T-cell (primary cell): ENCODE results near the gene AGAP6. TPM values are rescaled to one million over a fixed set of nuclear protein-coding genes. Genes with fewer than 3 reads are reported as not detected.
A peak's percentile ranks its signal among the peaks of the same experiment; 100 is the strongest.
"Not testable (repeated sequence)": the region's sequence is repeated elsewhere in the genome, so short reads cannot be mapped to it uniquely, and the experiment has no call there.

ENCODE experiments used
- ATAC-seq, 4 experiments: fragments of 200-7000 bp in 3 of 4; fragments of 150-1000 bp in 1 of 4; cut with Tn5 transposase; replicated peaks in 1 of 4; 1 replicate in 3 of 4; 2 replicates in 1 of 4; pipeline ENCODE4 v1.10.0; 2021; ENCODE audit warnings: moderate library complexity in 3 of 4, mild to moderate bottlenecking in 2 of 4, moderate number of reproducible peaks in 1 of 4
- CTCF ChIA-PET, 2 donors: fragments of 300-600 bp; sonication (Branson Sonifier 250); formaldehyde crosslinking; loops; one replicate each; lab custom pipeline; 2022; ENCODE audit warnings: antibody characterized with exemption in 2 of 2; lab: Charles Lee
- POLR2A ChIA-PET, 2 donors: fragments of 300-600 bp; sonication (Branson Sonifier 250); formaldehyde crosslinking; loops; one replicate each; lab custom pipeline; 2022; ENCODE audit warnings: antibody characterized with exemption in 2 of 2; lab: Charles Lee
- DNase-seq, 35 experiments: peaks; one replicate each; pipeline versions ENCODE4 v3.0.0 to v3.0.0-alpha.2; 2013 to 2023
- H3K27ac ChIP-seq: one replicate; pipeline ENCODE4 v1.5.1; 2013; ENCODE audit warnings: low read length
- H3K27me3 ChIP-seq, 2 experiments: replicated peaks in 1 of 2; 1 replicate in 1 of 2; 2 replicates in 1 of 2; pipeline versions ENCODE4 v1.6.1 to v1.7.0; 2013; ENCODE audit warnings: low read length in 1 of 2, mixed read lengths in 1 of 2; ENCODE audit not compliant: control insufficient read depth in 2 of 2, insufficient read depth in 2 of 2; ENCODE audit errors: extremely low read depth in 1 of 2
- H3K36me3 ChIP-seq, 2 donors: 1 replicate in 1 of 2; 2 replicates in 1 of 2; pipeline versions ENCODE4 v1.6.1 to v1.7.0; 2013; ENCODE audit warnings: low read length in 1 of 2; ENCODE audit not compliant: control insufficient read depth in 2 of 2, insufficient read depth in 1 of 2; ENCODE audit errors: extremely low read depth in 1 of 2
- H3K4me1 ChIP-seq, 2 experiments: 1 replicate in 1 of 2; 2 replicates in 1 of 2; pipeline versions ENCODE4 v1.6.1 to v1.7.0; 2013; ENCODE audit warnings: low read length in 2 of 2, mixed read lengths in 1 of 2; ENCODE audit not compliant: insufficient read depth in 2 of 2, control insufficient read depth in 1 of 2; ENCODE audit errors: extremely low read depth in 1 of 2
- H3K4me3 ChIP-seq, 2 donors: 1 replicate in 1 of 2; 2 replicates in 1 of 2; pipeline versions ENCODE4 v1.5.1 to v1.7.0; 2013; ENCODE audit warnings: mild to moderate bottlenecking in 2 of 2, low read length in 1 of 2, moderate library complexity in 1 of 2; ENCODE audit not compliant: control insufficient read depth in 1 of 2; ENCODE audit errors: extremely low read depth in 1 of 2
- H3K9me3 ChIP-seq: 2 replicates; pipeline ENCODE4 v1.7.0; 2013
- H3K27ac Mint-ChIP-seq, 2 donors: one replicate each; pipeline ENCODE4 v1.8.0; 2020 to 2021; ENCODE audit warnings: mild to moderate bottlenecking in 2 of 2, mixed read lengths in 2 of 2
- H3K27me3 Mint-ChIP-seq, 2 donors: one replicate each; pipeline ENCODE4 v1.8.0; 2021 to 2022; ENCODE audit warnings: mixed read lengths in 2 of 2
- H3K36me3 Mint-ChIP-seq: one replicate; pipeline ENCODE4 v1.8.0; 2021; ENCODE audit warnings: mixed read lengths
- H3K4me1 Mint-ChIP-seq, 3 donors: one replicate each; pipeline ENCODE4 v1.8.0; 2020 to 2022; ENCODE audit warnings: mixed read lengths in 3 of 3, mild to moderate bottlenecking in 1 of 3
- H3K4me3 Mint-ChIP-seq, 3 donors: one replicate each; pipeline ENCODE4 v1.8.0; 2020 to 2022; ENCODE audit warnings: mild to moderate bottlenecking in 3 of 3, mixed read lengths in 3 of 3, moderate library complexity in 3 of 3
- H3K9me3 Mint-ChIP-seq, 3 donors: one replicate each; pipeline ENCODE4 v1.8.0; 2020 to 2022; ENCODE audit warnings: mixed read lengths in 3 of 3
- WGBS: methylation state at CpG from one replicate; pipeline ENCODE4 v1.1.5; 2013; ENCODE audit warnings: missing lambda C conversion rate; ENCODE audit not compliant: insufficient coverage; 5-methylcytosine and 5-hydroxymethylcytosine counted together
- total RNA-seq, 35 experiments: library from RNA in 6 of 35; stranded (reverse) in 6 of 35; fragments of 120-200 nt in 1 of 35; gene quantifications; one replicate each; pipeline versions ENCODE4 v1.2.1 to v1.2.4 and lab custom pipeline; 2013 to 2026

Gene AGAP6
- total RNA-seq, 5 donors from 2014 or later (not counting 1 experiment from before 2014, with no cell fraction given): 14.6 to 29.0 (median 21.9) TPM

- Mint-ChIP-seq H3K27ac (no peak overlapping the region), H3K9me3 (no peaks in the 10 kb centered on the region)
These were observed 56.9 kb downstream of the AGAP6 start for GRCh38 chr10:50044941-50045664.

GRCh38 chr10:50046457-50046856 is 58.3 kb downstream of the AGAP6 start:
- CTCF ChIA-PET, ATAC-seq, H3K36me3 Mint-ChIP-seq, H3K9me3 ChIP-seq, H3K27me3 ChIP-seq, H3K27me3 Mint-ChIP-seq, H3K4me1 Mint-ChIP-seq, H3K4me3 Mint-ChIP-seq, H3K9me3 Mint-ChIP-seq, DNase-seq, H3K4me3 ChIP-seq, H3K27ac Mint-ChIP-seq, H3K4me1 ChIP-seq, H3K27ac ChIP-seq, POLR2A ChIA-PET, H3K36me3 ChIP-seq: not testable (repeated sequence)
- WGBS: 100% methylated on average over 1 of the region's 9 CpGs

More at GRCh38 chr10:50044941-50045664, 56.9 kb downstream of the AGAP6 start:
- no peaks in the 10 kb centered on the region for H3K27me3 Mint-ChIP-seq
- no peak overlapping the region for H3K4me3 Mint-ChIP-seq
- H3K4me3 ChIP-seq: no peak overlapping the region
- H3K27ac ChIP-seq: no peak overlapping the region
- no peaks in the 10 kb centered on the region for H3K27me3 ChIP-seq
- H3K4me1 Mint-ChIP-seq: peaks cover 0 to 9% (median 2%) of the 10 kb centered on the region in 3 donors
- POLR2A ChIA-PET: no interaction called here
- CTCF ChIA-PET: interaction anchor here in 1 of 2 donors (0.7 kb wide), 2 partner anchors 400 to 1681 kb away, joined by 4 read pairs; no protein-coding TSS in a partner anchor
- no peaks in the 10 kb centered on the region for H3K36me3 ChIP-seq
- no peaks in the 10 kb centered on the region for H3K9me3 ChIP-seq
- no peaks in the 10 kb centered on the region for H3K4me1 ChIP-seq
- ATAC-seq (no peak), DNase-seq (no peak)
- peaks cover 3% of the 10 kb centered on the region for H3K36me3 Mint-ChIP-seq
- 79% methylated on average over 3 of the region's 5 CpGs for WGBS

GRCh38 chr10:50047594-50047993 is 59.4 kb downstream of the AGAP6 start:
- DNase-seq, POLR2A ChIA-PET, H3K36me3 ChIP-seq, H3K27me3 ChIP-seq, H3K4me3 ChIP-seq, CTCF ChIA-PET, H3K9me3 ChIP-seq, H3K27me3 Mint-ChIP-seq, H3K27ac ChIP-seq, H3K36me3 Mint-ChIP-seq, H3K4me3 Mint-ChIP-seq, H3K9me3 Mint-ChIP-seq, H3K4me1 ChIP-seq: not testable (repeated sequence)
- Mint-ChIP-seq H3K4me1 (peaks cover 0 to 11% (median 2%) of the 10 kb centered on the region in 3 donors), H3K27ac (peak overlapping the region in 1 of 2 donors; percentile 83)
- peak in 1 of 4 experiments; percentile 52 for ATAC-seq
- no CpG with 5 or more reads among the region's 5 CpGs for WGBS

- H3K27ac ChIP-seq, H3K4me1 ChIP-seq, H3K27me3 ChIP-seq, DNase-seq, H3K9me3 Mint-ChIP-seq, H3K27ac Mint-ChIP-seq, POLR2A ChIA-PET, ATAC-seq, H3K36me3 ChIP-seq, H3K36me3 Mint-ChIP-seq, H3K4me3 ChIP-seq, H3K9me3 ChIP-seq, H3K27me3 Mint-ChIP-seq, H3K4me3 Mint-ChIP-seq: not testable (repeated sequence)
- peaks cover 0 to 11% (median 2%) of the 10 kb centered on the region in 3 donors for H3K4me1 Mint-ChIP-seq
- CTCF ChIA-PET: interaction anchor here in 1 of 2 donors (0.7 kb wide), 1 partner anchor 10 kb away, joined by 3 read pairs; no protein-coding TSS in a partner anchor
- 100% methylated on average over 1 of the region's 3 CpGs for WGBS
These were observed 63.9 kb downstream of the AGAP6 start for GRCh38 chr10:50051995-50052660.

GRCh38 chr10:50052778-50053376 is 64.7 kb downstream of the AGAP6 start:
- H3K4me1 ChIP-seq, H3K9me3 Mint-ChIP-seq, H3K4me3 ChIP-seq, DNase-seq, H3K4me1 Mint-ChIP-seq, CTCF ChIA-PET, H3K27ac Mint-ChIP-seq, H3K27me3 ChIP-seq, H3K36me3 Mint-ChIP-seq, H3K9me3 ChIP-seq, H3K27me3 Mint-ChIP-seq, POLR2A ChIA-PET, H3K36me3 ChIP-seq, H3K27ac ChIP-seq, ATAC-seq, H3K4me3 Mint-ChIP-seq: not testable (repeated sequence)
- 100% methylated on average over 1 of the region's 6 CpGs for WGBS

GRCh38 chr10:50055494-50056292 is 67.5 kb downstream of the AGAP6 start:
- H3K27me3 Mint-ChIP-seq, H3K27ac Mint-ChIP-seq, H3K4me3 ChIP-seq: not testable (repeated sequence)

More at GRCh38 chr10:50055494-50056292, 67.5 kb downstream of the AGAP6 start:
- H3K27me3 ChIP-seq, H3K36me3 ChIP-seq, H3K4me1 ChIP-seq, H3K36me3 Mint-ChIP-seq, H3K9me3 ChIP-seq, H3K4me1 Mint-ChIP-seq, POLR2A ChIA-PET, ATAC-seq, DNase-seq, CTCF ChIA-PET, H3K9me3 Mint-ChIP-seq, H3K4me3 Mint-ChIP-seq, H3K27ac ChIP-seq: not testable (repeated sequence)
- WGBS: no CpG with 5 or more reads among the region's 5 CpGs
